ENCODE results near the gene CAB39.
A peak's percentile ranks its signal among the peaks of the same experiment; 100 is the strongest.

Gene CAB39

GRCh38 chr2:230749111-230749510 lies 36.5 kb downstream of the CAB39 start:
- no peak for DNase-seq (ENCODE audit: low spot score)

GRCh38 chr2:230751062-230751461 lies 38.4 kb downstream of the CAB39 start:
- no peak for DNase-seq (ENCODE audit: low spot score)

GRCh38 chr2:230754200-230754599 lies 41.6 kb downstream of the CAB39 start:
- DNase-seq (ENCODE audit: low spot score): no peak

- no peak for DNase-seq (ENCODE audit: low spot score)
Measured at GRCh38 chr2:230757476-230757875, 44.8 kb downstream of the CAB39 start.

DNA sequence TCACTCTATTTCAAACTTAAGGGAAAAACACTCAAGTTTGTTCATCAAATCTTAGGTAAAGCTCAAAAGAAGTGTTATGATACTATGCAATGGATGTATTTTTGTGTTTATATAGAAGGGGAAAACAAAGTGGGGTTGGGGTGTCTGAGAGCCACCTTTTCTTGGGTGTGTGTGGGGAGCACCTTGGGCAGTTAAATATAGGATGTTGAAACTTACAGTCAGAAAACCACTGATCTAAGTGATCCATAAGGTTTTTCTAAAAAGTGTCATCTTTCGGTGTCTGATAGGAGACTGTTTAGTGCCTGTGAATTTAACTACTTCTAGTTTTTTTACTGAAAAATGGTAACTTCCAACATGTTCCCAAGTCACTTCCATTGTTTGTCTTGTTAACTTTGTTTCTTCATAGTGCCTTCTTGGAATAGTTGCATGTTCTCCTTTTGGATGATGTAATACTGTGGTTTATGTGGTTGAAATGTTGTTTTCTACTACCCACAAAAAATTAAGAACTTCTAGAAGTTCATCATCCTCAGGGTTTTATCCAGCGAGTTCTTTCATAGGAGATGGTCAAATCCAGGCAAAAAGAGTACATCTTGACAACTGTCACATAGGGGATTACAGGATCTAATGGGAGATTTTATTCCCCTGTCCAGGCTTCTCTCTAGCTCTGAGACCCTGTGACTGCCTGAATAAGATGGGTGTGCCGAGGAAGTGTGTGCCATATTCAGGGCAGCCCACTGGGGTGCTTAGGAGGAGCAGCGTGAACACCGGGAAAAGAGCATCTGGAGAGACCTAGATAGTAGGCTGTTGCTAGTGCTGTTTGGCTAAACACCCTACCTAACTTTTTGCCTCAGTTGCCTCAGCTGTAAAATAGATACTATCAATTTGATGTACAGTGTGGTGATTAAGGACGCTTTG lies 46.2 kb downstream of the CAB39 start:
- DNase-seq (ENCODE audit: low spot score): no peak

DNA sequence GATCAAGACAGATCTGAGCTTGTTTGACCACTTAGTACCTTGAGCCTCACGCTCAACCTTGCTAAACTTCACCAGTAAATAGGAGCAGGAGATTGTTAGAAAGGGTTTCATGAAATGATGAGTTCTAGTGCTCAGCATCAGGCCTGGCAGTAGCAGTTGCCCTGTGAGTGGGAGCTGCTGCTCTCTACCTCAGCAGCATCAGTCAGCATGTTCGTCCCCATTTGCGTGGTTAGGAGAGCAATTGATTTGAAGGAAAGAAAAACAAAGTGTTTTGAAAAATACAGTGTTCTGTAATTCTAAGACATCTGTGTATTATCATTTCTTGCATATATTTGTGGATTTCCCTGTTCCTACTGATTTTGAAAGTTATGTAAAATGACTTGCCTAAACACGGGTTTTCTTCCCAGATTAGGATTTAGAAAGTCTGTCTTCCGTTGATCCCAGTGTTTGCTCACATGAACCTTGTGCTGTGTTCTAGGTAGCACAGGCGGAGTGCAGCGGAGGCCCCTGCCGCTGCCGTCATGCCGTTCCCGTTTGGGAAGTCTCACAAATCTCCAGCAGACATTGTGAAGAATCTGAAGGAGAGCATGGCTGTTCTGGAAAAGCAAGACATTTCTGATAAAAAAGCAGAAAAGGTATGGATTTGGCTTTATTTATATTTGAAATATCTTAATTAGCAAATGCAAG lies 47.0 kb downstream of the CAB39 start:
- no peak for DNase-seq (ENCODE audit: low spot score)

DNA sequence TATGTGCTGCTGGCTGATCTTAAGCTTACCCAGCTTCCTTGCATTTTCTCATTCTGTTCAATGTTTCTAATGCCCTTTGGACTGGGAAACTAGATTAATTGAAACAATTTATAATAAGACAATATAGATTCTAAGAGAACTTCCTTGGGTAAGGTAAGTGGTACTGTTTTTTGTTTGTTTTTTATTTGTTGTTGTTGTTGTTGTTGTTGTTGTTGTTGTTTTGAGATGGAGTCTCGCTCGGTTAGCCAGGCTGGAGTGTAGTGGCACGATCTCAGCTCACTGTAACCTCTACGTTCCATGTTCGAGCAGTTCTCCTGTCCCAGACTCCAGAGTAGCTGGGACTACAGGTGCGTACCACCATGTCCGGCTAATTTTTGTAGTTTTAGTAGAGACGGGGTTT lies 49.1 kb downstream of the CAB39 start:
- no peak for DNase-seq (ENCODE audit: low spot score)

GRCh38 chr2:230762317-230762896 lies 49.8 kb downstream of the CAB39 start:
- DNase-seq (ENCODE audit: low spot score): peak; percentile 13

GRCh38 chr2:230764346-230764745 lies 51.7 kb downstream of the CAB39 start:
- no peak for DNase-seq (ENCODE audit: low spot score)

DNA sequence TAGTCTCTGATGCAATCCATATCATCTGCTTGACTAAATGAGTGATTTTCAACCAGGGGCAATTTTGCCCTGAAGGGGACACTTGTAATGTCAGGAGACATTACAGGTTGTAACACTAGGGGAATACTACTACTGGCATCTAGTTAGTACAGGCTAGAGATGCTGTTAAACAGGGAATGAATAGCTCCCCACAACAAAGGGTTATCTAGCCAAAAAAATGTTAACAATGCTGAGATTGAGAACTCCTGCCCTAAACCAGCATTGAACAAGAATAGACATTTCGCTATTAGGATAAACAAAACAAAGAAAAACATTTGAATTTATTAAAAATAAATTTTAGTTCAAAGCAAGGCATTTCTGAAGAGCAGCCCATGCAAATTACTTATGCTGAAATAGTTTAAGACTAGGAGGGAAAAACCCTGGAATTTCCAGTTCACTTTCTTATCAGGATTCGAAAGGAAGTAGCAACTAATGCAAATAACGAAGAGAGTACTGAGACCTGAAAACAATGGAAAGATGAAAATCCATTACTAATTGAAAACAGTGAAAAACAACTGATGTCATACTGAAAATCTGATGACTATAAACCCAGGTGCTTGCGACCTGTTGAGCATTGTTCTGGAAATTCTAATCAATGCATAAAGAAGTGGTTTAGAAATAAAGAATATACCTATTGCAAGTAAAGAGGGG lies 53.1 kb downstream of the CAB39 start:
- DNase-seq (ENCODE audit: low spot score): no peak

DNA sequence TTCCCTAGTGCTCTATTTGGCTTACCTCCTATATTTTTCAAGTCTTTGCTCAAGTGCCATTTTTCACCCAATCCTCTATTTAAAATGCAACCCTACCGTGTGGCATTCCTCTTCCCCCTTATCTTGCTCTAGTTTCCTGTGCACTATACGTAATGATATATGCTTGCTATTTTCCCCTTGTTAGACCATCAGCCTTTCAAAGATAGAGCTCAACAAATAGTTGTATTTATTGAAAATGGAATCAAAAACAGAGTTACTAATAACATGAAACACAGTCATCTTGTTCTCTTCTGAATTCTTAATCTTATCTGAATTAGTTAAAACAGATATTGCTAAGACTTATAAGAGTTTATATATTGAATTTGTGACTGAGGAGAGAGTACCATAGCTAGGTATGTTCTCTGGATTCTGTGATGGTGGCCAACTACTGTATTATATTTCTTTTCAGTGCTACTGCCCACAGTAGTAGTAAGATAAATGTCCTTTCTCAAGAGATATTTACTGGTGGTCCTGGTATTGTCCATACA lies 55.3 kb downstream of the CAB39 start:
- no peak for DNase-seq (ENCODE audit: low spot score)

- DNase-seq (ENCODE audit: low spot score): no peak
Measured at GRCh38 chr2:230770804-230771203, 58.2 kb downstream of the CAB39 start.

GRCh38 chr2:230772156-230772555 lies 59.5 kb downstream of the CAB39 start:
- no peak for DNase-seq (ENCODE audit: low spot score)

GRCh38 chr2:230773039-230773773 lies 60.6 kb downstream of the CAB39 start:
- DNase-seq (ENCODE audit: low spot score): no peak

DNA sequence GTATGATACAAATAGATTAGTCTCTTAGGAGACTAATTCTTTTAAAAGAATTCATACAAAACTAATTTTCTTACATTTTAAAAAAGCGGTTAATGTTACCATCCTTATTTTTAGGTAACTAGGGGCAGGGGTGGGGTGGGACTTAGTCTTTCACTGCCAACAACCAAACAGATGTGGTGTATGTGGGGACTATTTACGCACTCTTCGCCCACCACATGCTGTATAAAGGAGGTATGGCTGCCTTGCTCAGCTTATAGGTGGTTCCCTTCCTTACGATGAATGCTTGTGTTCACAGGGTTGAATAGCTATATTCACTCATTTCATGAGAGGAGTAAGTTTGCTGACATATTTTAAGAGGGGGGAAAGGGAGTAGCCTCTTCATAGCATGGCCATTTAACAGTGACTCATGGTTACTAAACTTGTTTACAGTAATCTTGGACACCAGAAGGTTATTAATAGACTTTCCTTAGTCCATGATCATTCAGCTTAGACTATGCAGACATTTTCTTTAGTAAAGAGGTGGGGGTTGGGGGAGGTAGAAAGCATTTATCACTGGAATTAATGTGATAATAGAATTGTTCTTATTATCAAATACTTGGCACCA lies 61.8 kb downstream of the CAB39 start:
- DNase-seq (ENCODE audit: low spot score): no peak

DNA sequence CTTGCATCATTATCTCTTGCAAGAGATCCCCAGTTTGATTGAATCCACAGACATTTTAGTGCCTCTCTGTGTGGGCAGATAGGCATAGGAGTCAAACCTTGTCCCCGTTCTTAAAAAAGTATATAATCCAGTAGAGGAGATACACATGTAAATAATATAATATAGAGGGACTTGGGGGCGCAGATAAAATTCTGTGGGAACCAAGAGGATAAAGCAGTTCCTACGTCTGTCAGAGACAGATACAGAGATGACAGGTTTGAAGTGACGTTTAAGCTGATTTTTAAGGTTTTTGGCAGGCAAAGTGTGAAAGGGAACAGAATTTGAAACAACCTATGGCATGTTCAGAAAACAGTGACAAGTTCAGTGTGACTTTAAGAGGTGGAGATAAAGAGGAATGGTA lies 63.1 kb downstream of the CAB39 start:
- DNase-seq (ENCODE audit: low spot score): no peak

GRCh38 chr2:230777721-230778120 lies 65.1 kb downstream of the CAB39 start:
- no peak for DNase-seq (ENCODE audit: low spot score)

- no peak for DNase-seq (ENCODE audit: low spot score)
Measured at GRCh38 chr2:230778350-230779063, 65.9 kb downstream of the CAB39 start.

- DNase-seq (ENCODE audit: low spot score): no peak
Measured at GRCh38 chr2:230779126-230779525, 66.5 kb downstream of the CAB39 start.

- DNase-seq (ENCODE audit: low spot score): no peak
Measured at GRCh38 chr2:230779607-230780006, 67.0 kb downstream of the CAB39 start.

All from SK-N-DZ (cell line).